Renal cortical epithelial cell (primary cell): ENCODE measurements around the gene TMEM181. TPM values are rescaled to one million over a fixed set of nuclear protein-coding genes. Genes with fewer than 3 reads are reported as not detected.
"Not testable (repeated sequence)": the region's sequence is repeated elsewhere in the genome, so short reads cannot be mapped to it uniquely, and the experiment has no call there.

Experiments used
- DNase-seq: peaks from one replicate; pipeline ENCODE4 v3.0.0-alpha.2; 2011; ENCODE audit warnings: low read depth
- total RNA-seq: library from RNA; depleted of rRNA; stranded (reverse); fragments of >200 nt; gene quantifications from 2 replicates; pipeline ENCODE4 v1.2.3, GENCODE V29; 2014

TMEM181 gene
- total RNA-seq, 1 donor from 2014 or later: 40.2 TPM

- DNase-seq: no peak
Observed at GRCh38 chr6:158660333-158660754, 100.5 kb downstream of the TMEM181 start.

DNA sequence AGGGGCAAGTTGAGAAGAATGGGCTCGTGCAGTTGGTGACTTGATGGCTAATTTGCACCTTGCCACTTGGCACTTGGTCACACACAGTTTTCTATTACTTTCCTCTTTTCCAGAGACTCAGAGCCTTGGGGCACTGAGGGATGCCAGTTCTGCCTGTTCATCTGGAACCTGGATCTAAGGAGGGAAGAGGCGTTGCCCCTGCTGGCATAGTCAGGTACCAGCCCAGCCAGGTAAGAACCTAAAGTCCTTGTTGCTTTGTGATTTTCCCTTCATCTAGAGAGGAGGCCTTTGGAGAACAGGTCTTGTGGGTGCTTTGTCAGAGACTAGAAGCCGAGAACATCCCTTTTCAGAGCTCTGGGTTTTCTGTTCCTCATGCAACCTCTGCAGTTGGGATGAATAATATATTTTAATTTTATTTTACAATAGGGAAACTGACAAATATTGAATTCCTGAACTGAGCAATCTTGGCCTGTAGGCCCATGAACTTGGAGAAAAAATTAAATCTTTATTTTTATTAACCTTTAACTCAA, 101.3 kb downstream of the TMEM181 start:
- DNase-seq: no peak

- DNase-seq: no peak
Observed at GRCh38 chr6:158662607-158662953, 102.7 kb downstream of the TMEM181 start.

DNA sequence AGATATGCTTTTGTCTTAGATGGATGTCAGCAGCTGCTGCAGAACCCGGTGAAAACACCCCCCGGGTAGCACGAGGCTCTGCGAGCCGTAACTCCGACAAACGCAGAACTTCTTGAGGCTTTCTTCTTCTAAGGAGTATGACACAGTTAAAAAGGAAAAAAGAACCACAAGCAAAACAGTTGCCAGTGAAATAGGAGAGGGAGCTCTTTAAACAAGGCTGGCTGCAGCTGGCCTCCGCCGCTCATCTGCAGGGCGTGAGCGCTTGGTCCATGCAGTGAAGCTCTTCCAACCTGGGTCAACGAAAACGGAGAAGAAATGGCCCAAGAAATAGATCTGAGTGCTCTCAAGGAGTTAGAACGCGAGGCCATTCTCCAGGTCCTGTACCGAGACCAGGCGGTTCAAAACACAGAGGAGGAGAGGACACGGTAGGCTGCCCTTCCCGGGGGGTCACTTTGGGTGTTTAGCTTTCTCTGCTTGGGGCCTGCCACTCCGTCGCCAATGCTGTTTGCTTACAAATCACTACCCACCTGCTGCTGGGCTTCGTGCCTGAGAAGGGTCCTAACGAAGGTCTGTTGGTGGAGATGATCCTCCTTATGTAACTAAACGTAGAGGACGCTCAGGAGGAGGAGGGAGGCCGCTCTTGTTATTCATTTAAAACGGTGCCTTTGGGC, 103.2 kb downstream of the TMEM181 start:
- no peak for DNase-seq

DNA sequence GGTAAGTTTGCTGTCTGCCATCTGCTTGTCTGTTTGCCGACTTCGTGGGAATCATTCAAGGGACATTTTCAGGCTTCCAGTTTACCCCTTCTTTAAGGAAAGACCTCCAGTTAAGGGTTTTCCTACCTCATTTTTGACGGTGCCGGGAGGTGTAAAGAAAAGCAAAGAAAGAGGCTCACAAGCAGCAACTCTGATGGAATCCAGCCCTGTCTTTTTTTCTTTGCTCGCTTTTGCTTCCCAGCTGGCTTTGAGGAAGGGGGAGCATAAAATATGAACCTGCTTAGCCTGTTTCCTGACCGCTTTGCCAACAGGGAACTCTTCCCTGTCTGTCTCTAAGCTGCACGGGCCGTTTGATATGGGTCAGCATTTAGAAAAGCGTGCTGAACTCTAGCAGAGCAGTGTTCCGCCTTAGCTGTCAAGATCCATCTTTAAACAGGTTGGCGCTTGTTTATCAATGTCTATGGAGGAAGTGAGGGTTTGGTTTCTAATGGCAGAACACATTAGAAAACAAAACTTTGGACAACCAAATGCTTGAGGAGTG, 103.8 kb downstream of the TMEM181 start:
- DNase-seq: no peak

- DNase-seq: no peak
Observed at GRCh38 chr6:158665332-158665731, 105.4 kb downstream of the TMEM181 start.

DNA sequence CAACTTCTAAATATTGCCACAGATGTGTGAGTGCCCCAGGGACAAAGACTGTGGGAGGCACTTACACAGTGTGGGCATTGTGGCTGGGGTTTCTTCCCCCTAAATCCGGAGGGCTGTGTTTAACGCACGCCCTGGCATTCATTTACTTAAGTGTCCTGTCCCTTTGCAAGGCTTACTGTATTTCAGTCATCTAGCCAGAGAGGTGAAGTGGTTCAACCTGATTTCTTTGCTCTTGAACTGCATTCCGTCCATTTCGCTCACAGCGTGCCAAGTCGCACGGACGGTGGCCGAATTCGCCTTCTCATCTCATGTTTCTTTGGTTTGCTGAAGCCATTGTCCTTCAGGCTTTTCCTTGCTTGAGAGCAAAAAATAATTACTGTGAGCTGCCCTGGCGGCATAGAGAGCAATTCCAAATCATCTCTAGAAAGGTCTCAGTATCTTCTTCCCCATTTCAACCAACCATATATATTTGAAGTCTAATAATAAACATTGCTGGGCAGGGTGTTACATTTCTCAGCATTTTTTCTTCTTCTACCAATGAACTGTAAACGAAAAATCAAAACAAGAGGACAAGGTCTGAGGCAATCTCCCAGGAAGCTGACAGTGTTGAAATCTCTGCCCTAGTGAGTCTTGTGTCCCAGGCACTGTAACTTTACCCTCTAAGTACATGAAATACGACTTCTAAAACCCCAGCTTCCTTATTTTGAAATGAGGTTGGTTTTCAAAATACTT, 106.9 kb downstream of the TMEM181 start:
- DNase-seq: peak; percentile 71

DNA sequence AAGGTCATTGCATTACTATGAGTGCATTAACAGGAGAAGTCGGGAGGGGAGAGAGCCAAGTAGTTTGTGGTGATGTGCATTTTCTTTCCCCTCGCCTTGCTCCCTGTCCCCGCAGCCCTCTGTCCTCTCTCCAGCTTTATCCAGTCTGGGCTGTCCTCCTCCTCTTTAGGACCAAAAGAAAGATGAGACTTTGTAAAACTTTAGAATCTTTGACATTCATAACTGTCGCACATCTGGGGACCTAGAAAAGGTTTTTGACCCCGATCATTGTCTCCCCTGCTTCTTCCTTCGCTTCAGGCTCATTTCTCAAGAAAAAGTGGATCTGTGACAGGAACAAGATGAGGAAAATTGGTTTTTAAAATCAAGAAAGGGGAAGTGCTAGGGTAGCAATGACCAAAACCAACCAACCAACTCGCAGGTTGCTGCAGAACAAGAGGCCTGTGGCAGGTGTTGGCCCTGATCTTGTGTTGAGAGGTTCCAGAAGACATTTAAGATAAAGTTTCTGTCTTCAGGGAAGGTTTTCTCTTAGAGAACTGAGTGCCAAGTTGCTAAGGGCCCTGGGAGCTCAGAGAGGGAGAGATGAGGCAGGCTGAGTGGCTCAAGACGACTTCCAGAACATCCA, 107.6 kb downstream of the TMEM181 start:
- no peak for DNase-seq

- no peak for DNase-seq
Observed at GRCh38 chr6:158668707-158669103, 108.8 kb downstream of the TMEM181 start.

- peak; percentile 64 for DNase-seq
Observed at GRCh38 chr6:158669145-158670035, 109.5 kb downstream of the TMEM181 start.

GRCh38 chr6:158672119-158672518, 112.2 kb downstream of the TMEM181 start:
- DNase-seq: not testable (repeated sequence)

DNA sequence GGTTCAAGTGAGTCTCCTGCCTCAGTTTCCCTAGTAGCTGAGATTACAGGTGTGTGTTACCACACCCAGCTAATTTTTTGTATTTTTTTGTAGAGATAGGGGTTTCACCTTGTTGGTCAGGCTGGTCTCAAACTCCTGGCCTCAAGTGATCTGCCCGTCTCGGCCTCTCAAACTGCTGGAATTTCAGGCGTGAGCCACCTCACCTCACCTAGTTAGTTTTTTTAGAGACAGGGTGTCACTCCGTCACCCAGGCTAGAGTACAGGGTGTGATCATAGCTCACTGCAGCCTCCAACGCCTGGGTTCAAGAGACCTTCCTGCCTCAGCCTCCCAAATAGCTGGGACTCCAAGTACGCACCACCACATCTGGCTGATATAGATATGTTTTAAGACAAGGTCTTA, 112.8 kb downstream of the TMEM181 start:
- DNase-seq: no peak

DNA sequence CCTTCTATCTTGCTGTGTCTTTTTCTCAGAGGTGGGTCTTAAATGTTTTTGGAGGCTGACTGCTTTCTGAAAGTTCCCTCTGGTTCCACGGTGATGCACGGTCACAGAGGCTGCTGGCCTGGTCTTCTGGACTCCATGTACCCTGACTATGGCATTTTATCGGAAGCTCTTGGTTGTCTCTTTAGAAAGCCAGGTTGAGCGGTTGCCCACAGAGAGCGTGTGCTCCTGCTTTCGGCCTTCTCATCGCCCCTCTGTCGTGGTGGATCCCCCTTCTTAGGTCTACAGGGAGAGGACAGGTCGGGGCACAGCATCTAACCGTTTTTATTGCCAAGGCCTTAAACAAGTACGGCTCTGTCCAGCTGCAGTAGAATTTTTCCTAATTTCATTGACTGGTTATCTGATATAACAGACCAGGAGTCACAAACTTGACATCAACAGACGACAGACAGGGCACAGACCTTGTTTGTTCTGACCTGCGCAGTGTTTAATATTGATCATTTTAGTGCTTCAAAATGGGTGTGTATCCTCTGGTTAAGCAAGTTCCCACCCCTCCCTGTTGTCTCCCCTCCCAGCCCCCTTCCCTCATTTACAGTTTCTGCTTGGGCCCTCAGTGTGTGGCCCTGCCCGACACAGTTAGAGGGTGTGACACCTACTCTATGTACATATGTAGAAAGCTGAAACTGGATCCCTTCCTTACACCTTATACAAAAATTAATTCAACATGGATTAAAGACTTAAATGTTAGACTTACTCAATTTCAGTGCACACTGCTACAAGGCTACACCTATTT, 114.6 kb downstream of the TMEM181 start:
- DNase-seq: no peak

DNA sequence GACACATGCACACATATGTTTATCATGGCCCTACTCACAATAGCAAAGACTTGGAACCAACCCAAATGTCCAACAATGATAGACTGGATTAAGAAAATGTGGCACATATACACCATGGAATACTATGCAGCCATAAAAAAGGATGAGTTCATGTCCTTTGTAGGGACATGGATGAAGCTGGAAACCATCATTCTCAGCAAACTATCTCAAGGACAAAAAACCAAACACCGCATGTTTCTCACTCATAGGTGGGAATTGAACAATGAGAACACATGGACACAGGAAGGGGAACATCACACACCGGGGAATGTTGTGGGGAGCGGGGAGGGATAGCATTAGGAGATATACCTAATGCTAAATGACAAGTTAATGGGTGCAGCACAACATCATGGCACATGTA, 117.2 kb downstream of the TMEM181 start:
- not testable (repeated sequence) for DNase-seq

- DNase-seq: no peak
Observed at GRCh38 chr6:158677906-158678578, 118.2 kb downstream of the TMEM181 start.

GRCh38 chr6:158680015-158680414, 120.1 kb downstream of the TMEM181 start:
- no peak for DNase-seq

GRCh38 chr6:158680481-158680880, 120.6 kb downstream of the TMEM181 start:
- DNase-seq: no peak

DNA sequence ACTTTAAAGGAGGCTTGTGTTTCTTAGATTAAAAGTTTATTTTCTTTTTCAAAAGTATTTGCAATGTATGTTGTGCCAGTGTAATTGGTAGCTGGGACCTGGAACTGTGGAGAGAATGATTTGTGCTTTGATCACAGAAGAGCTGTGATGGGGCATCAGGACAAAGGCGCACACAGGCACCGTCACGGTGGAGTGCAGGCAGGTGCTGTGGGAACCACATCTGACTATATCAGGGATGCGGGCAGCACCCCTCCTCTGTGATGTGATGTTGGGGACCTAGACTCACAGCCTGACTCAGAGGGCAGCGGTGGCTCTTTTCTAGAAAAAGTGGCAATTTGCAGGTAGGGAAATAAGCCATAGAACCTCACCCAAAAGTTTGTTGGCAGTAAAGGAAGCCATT, 124.4 kb downstream of the TMEM181 start:
- no peak for DNase-seq

- DNase-seq: no peak
Observed at GRCh38 chr6:158684745-158685324, 124.9 kb downstream of the TMEM181 start.
